HG02571 (cell line): ENCODE data around the gene KRT82.

Experiments
- ATAC-seq: cut with Tn5 transposase; IDR thresholded peaks from one replicate; pipeline ENCODE4 v1.9.1; 2021; ENCODE audit warnings: mild to moderate bottlenecking, moderate library complexity; ENCODE audit not compliant: unreplicated experiment

The KRT82 gene

DNA sequence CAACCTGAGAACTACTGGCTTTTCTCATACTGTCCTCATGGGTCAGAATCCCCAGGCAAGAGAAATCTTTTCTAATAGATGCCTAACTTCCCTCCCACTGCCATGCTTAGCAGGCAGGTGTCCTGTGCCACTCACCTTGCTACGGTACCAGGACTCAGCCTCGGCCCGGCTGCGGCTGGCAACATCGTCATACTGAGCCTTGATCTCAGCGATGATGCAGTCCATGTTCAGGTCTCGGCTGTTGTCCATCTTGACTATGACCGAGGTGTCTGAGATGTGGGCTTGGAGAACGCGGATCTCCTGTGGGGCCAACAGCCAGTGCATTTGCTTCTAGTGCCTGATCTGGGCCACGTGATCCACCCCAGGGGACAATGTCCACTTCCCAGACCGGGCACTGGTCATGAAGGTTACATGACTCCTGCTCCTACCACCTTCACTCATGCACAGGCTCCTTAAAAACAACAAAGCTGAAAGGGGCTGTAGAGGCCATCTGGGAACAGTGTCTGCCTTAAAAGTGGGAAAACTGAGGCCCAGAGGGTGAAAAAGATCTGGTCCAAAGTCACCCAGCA is 42.9 kb downstream of the KRT82 start:
- ATAC-seq = no peak

DNA sequence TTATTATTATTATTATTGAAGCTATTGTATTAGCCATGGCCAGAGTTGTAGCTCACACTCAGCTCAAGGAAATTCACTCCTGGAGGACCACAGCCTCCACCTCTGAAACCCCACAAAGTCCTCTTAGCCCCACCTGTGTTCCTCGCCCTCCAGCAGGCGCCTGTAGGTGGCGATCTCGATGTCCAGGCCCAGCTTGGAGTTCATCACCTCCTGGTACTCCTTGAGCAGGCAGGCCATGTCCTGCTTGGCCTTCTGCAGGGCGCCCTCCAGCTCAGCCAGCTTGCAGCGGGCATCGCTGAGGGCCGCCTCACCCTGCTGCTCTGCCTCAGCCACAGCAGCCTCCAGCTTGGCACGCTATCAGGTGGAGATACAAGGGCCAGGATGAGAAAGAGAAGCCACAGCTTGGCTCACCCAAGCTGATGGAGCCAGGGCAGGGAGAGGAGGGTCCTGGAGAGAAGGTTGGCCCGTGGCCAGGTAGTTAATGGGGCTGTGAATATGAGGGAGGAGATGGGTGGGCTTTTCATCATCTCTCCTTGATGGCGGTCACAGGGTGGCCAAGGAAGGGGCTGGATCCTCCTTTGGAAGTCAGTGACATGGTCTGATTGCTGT is 43.9 kb downstream of the KRT82 start:
- no peak for ATAC-seq

DNA sequence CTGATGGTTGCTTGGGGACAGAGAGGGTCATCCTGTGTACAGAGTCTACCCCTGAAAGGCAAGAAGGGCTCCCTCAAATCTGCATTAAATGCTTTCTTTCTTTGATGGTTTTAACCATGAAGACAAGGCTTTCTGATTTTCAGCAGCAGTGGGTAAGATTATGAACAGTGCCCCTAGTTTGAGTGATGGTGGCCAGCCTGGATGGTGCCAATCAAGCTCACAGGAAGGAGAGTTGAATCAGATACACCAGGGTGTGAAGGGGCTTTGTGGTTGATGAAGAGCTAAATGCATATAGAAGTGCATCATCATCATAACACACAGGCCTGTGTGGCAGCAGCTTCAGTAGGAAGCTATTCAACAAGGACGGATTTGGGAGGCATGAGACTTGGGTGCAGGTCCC is 44.6 kb downstream of the KRT82 start:
- ATAC-seq = no peak

DNA sequence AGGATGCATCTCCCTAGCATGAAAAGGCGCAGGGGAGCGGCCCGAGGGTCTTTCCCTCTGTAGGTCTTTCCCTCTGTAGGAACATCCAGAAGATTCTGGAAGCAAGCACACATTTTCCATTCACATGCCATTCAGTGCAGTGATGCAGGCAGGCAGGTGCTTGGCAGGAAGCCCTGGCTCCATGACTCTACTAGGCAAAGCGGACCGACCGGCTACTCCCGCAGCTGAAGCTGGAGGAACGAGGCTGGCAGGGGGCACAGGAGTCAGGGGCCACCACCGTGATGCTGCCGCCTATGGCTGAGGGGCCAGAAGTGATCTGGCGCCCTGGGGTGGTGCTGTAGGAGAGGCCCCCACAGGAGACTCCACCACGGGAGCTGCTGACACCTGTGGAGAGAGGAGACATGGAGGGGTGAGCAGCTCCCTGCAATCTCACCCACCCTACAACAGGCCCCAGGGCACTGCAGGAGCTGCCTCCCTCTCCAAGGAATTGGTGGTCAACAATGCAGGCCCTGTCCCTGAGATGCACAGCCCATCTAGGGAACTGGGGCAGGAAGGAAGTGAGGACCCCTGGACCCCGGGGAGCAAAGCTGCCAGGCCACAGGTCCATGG is 45.4 kb downstream of the KRT82 start:
- no peak for ATAC-seq

DNA sequence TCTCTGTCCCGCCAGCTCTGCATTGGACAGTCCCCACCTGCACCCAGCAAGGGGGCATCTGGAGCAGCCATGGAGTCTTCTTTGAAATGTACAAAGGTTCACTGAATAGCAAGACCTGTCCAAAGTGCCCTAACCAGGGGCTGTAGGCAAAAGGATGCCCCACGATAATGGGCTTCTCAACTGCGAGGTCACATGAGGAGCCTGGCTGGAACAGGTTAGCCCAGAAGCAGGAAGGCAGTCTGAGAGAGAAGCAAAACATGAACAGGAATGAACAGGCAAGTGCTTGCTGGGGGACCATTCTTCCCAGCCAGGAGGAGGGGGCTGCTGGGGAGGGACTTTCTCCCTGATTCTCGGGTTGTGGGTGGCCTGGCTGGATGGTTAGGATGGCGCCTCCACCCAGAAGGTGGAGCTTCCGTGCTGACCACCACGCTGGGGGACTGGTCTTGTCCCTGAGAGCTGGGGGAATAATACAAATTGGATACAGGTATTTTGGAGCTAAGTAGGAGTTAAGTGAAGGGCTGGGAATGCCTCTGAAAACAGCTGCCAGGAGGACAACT is 46.0 kb downstream of the KRT82 start:
- ATAC-seq = no peak

DNA sequence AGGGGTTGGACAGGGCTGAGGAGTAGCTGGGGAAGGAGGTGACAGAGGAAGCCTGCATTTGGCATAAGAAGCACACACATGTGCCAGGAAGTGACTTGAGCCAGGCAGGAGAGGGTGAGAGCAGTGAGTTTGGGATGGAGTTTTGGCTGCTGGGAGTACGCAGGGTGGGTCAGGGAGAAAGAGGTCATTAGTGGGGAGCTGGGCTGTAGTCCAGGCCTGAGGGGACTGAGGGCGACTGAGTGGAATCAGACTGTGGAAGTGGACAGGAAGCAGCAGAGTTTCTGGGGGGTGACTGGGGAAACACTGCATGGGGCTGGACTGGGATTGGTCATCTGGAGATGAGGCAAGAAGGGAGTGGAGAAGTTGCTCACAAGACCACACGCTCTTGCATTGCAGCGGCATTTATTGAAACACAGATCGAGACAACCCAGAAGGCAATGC is 46.5 kb downstream of the KRT82 start:
- no peak for ATAC-seq

DNA sequence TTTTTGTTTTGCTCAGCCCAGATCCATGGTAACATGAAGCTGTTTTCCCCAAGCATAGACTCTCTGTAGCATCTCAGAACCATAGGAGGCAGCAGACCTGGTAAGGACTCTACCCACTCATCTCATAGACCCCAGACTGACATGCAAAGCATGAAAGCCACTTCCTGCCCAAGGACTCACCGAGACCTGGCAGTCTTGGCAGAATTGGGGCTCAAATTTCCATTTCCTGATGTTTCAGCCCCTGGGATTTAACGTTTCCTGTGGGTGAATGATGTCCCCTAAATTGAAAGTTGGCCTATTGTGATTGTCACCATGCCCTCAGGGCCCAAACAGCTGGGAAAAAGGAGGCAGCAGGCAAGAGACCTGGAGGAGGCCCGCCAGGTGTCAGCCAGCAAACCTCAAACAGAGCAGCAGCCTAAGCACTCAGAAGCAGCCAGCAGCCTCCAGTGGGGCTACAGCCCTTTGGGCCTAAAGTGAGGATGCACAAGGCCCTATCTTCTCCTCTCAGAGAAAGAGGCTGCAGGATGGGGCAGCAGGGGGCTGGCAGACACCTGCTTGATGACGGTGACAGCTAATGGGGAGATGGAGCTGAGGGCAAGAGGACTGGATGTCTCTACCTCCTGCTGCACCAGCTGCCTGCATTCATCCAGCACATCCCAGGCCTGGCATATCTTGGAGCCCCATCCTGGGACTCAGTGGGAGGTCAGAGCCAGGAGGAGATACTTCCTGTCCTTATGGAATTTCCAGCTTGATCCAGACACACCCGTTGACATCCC is 47.4 kb downstream of the KRT82 start:
- peak; percentile 79 for ATAC-seq

DNA sequence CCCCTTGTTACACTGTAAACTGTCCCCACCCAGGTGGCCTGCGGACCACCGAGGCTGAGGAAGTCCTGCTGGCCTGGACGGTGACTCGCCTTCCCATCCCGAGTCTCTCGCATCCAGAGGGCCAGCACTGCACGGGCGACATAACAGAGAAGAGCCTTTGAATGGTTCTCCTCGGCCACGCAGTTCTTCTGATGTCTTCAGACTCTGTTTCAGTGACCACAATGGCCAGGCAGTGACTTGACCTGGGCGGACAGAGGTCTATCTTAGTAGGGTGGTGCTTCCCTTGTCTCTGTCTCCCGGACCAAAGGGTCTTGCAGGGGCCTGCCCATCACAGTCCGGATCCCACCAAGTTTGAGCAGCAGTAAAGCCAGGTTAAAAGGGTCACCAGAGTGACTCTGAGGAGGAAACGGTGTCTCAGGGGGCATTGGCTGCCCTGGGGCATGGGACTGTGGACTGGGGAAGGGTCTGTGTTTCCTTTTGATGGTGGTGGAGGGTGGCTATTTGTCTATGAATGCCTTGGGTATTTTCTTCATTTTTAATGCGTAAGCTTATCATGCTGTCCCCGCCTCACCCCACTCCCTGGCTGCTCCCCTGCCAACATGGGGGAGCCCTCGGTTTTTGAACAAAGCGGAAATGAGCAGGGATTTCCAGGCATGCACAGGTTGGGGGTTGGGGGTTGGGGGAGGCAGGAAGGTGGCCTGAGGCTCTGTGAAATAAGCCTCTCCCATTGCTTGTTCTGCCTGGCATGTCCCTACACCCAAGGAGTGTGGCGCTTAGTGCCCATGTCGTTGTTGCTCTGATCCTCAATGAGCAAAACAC is 49.2 kb downstream of the KRT82 start:
- ATAC-seq = no peak

DNA sequence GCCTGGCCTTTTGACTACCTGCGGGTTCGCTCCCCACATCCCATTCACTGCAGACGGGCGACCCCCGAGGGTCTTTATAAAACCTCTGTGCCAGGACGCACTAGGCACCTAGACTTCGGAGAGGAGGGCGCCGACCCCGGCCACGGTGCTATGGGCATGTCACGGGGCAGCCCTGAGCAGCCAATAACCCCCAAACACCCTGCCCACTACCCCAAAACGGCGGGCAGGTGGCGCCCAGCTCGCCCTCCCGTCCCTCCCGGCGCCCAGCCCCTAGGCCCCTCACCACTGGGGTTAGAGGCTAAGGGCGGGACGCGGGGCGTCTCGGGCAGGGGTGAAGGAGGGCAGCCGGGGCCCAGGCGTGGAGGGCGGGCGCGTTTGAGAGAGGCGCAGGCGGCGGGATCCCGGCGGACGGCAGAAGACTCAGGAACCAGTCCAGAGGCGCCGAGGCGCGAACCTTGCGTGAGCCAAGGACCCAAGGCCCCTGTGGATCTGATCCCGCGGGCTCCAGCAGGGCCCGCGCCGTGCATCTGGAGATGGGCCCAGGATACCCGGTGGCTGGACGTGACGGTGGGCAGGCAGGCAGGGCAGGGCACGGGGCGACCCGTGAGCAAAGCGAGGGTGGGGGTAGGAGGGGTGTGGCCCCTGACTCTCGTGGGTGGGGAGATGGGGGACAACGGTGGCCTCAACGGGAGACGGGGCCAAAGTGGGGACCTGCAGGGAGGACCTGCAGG is 49.9 kb downstream of the KRT82 start:
- no peak for ATAC-seq

DNA sequence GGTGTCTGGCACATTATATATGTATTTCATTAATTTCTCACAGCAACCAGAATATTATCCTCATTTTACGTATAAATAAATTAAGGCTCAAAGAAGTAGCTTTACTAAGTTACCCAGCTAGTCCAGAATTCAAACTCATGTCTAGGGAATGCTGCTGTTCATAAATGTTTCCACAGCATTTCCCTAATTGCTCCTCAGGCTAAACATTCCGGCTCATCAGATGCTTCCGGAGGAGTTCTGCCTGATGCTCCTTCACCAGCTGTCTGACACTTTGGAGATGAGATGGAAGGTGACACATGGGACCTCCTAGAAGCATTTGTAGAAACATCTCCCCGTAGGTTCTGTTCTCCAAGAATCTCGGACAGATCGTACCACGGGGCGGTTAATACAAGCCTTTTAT is 51.0 kb downstream of the KRT82 start:
- no peak for ATAC-seq

DNA sequence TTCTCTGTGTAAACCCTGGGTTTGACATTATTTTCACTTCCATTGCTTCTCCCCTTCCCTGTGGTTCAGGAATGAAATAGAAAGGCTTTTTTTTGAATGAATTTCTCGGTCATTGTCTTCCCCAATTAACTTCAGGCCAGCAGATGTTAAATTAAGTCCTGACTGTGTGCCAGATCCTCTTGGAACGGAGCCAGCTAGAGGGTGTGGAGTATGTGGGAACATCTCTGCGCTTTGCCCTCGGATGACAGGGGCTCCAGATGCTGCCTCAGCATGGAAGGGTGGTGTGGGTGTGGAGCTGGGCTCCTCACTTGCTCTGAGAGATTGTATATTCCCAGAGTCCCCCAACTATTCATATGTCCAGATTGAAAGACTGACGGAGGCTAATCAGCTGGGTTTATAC is 51.9 kb downstream of the KRT82 start:
- ATAC-seq = no peak

DNA sequence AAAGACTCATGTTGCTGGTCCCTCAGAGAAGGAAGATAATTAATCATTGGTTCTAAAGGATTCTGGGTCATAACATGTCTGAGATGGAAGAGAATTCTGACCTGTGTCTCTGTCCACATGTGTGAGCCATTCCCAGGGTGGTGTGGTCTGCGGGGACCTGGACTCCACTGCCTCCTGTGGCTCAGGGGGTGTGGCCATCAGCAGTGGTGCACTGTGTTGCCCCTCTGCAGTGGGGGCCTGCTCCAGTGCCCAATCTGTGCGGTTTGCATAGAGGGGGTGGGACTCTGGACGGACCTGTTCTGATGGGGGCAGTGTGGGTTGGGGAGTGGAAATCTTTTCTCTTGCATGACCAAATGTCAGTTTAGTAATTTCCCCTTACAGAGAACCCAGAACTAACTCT is 52.4 kb downstream of the KRT82 start:
- no peak for ATAC-seq

DNA sequence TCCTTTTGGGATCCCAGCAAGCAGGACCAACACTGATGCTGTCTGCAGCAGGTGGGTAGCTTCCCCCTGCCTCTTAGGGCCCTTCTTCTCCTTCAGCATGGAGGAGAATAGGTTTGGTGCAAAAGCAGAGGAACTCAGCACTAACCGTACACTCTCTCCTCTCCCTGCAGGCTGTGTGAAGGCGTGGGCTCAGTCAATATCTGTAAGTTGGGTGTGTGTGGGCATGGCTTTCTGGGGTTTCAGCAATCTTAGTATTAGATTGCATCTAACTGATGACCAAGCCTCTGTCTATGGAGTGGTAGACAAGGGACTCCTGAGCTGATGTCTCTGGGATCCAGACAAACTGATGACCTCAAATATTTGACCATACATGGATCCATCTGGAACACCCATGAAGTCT is 53.2 kb downstream of the KRT82 start:
- no peak for ATAC-seq

DNA sequence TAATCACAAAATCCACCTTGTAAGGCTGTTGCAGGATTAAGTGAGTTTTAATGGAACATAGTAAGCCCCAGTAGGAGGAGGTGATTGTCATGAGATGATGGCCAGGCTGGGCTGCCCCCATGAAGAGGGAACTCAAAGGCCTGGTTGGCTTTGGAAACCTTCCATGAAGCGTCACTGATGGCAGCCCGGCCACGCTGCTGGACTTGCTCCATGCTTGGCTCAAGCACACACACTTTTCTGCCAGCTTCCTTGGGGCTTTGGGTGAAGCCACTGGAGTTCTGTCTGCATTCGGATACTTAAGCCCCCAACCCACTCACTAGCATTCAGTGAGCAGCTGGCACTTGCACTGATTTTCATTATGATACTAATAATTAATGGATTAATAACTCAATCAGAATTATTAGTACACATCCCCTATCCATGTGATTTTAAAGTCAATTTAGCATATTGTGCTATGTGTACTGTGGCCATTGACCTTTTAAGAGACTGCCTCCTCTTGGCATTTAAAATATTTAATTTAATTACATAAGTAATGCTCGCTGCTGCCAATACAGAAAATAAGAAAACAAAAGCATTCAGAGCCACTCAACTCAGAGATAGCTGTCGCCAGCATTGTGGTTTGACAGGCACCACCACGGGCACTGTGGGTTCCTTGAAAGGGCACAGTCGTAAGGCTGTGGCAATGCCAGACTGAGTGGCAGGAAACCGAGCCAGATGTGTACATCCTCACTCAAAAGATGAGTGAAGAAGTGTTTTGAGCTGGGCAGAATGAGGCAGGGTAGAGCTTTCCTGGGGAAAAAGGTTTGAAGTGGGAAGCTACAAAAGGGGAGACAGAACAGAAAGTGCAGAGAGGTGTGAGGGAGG is 54.7 kb downstream of the KRT82 start:
- no peak for ATAC-seq

DNA sequence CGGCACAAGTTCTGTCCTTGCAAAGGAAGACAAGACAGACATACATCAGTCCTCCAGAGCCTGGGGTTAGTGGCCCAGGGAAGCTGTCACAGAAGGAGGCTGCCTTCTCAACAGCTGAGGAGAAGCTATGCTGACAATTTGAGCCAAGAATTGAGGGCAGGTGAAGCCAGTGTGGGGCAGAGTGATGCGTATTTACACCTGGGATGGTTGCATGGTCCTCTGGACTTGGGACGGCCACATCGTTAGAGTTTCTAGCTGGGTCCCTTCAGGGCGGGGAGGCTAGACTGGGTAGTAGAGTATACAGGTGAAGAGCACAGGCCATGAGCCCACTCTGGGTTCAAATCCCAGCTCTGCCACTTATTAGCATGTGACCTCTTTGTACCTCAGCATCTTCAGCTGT is 55.3 kb downstream of the KRT82 start:
- no peak for ATAC-seq

DNA sequence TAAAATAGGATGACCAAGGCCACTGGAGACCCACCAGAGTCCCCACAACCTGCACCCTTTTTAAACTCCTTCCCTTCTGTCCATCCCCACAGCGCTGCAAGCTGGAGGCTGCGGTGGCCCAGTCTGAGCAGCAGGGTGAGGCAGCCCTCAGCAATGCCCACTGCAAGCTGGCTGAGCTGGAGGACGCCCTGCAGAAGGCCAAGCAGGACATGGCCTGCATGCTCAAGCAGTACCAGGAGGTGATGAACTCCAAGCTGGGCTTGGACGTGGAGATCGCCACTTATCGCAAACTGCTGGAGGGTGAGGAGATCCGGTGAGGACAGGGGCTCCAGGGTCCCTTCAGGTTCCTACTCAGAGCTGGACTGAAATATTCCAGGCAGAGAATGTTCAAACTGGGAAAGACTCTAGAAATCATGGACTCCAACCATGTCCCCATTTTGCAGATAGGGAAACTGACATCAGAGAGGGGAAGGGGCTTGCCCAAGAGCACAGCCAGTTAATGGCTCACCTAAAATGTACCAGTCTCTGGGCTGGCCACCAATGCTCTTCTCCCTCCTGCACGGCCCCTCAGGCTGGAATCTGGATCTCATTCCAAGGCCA is 56.0 kb downstream of the KRT82 start:
- no peak for ATAC-seq

DNA sequence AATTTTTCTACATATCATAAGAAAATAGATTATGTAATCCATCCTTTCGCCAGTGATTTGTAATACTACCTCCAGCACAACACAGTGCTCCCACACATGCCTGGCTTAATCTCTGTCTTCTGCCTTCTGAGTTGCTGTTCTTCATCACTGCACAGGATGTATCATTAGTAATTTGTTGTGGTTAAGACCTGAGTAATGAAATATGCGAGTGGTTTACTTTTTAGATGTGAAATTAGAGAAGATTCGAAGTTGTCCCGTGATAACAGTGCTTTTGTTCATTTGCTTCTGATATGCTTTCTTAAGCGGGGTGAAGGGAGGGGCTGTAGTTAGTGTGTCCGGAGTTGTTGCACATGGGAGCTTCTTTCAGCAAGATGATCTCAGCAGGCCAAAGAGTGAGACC is 56.9 kb downstream of the KRT82 start:
- no peak for ATAC-seq

DNA sequence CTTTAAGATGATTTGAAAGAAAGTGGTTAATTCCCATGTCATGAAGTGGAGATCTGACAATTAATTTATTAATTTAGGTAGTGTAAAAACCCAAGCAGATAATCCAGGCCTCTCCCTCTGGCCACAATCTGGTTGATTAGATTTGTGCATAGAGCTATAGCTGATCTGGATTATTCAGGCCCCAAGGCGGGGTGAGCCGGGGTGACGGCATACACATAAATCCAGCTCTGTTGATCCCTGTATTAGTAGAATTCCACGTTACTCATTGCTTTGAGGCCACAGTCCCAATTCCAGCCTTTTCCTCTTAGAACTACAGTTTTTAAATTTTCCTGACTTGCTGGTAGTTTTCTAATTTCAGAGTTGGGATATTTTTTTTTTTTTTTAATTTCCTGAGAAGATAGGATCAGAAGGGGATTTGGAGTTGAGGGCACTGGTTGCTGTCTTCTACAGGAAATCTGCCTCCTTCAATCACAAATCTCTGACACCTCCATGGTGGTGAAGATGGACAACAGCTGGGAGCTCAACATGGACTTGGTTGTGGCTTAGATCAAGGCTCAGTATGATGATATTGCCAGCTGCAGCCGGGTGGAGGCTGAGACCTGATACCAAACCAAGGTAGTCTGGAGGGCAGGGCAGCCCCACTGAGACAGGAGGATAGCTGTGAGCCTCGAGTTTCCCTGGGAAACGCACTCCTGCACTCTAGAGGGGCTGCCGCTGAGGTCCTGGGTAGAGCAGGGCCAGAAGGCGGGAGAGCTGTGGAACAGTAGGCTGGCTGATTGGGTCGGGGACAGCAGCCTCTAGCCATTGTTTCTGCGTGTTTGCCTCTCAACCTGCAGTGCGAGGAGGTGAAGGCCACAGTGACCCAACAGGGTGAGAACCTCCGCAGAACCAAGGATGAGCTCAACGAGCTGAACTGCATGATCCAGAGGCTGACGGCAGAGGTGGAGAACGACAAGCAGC is 58.3 kb downstream of the KRT82 start:
- no peak for ATAC-seq
